GM21619 (cell line): ENCODE results near the gene FAM20A.
A peak's percentile ranks its signal among the peaks of the same experiment; 100 is the strongest.
"Not testable (repeated sequence)": the region's sequence is repeated elsewhere in the genome, so short reads cannot be mapped to it uniquely, and the experiment has no call there.

Experiments used
- ATAC-seq: cut with Tn5 transposase; IDR thresholded peaks from one replicate; pipeline ENCODE4 v1.9.1; 2021; ENCODE audit not compliant: unreplicated experiment

FAM20A gene

GRCh38 chr17:68498479-68499326 lies 102.5 kb downstream of the FAM20A start:
- peak; percentile 22 for ATAC-seq

GRCh38 chr17:68497885-68498319 lies 103.3 kb downstream of the FAM20A start:
- peak; percentile 96 for ATAC-seq

GRCh38 chr17:68495081-68495480 lies 106.1 kb downstream of the FAM20A start:
- no peak for ATAC-seq

GRCh38 chr17:68492394-68493054 lies 108.6 kb downstream of the FAM20A start:
- not testable (repeated sequence) for ATAC-seq

- ATAC-seq: no peak
Observed at GRCh38 chr17:68491381-68492231, 109.6 kb downstream of the FAM20A start.

GRCh38 chr17:68489919-68490318 lies 111.2 kb downstream of the FAM20A start:
- no peak for ATAC-seq
